Pancreas (tissue), 8 donors: ENCODE results near the gene RNF113A. TPM values are rescaled to one million over a fixed set of nuclear protein-coding genes. Genes with fewer than 3 reads are reported as not detected.

ENCODE experiments used
- polyA plus RNA-seq, 2 donors: library from polyadenylated mRNA; stranded (reverse); fragments of 200-250 nt; gene quantifications; one replicate each; pipeline ENCODE4 v1.2.3, GENCODE V29; 2013
- total RNA-seq, 6 donors: library from RNA; stranded (reverse); fragmentation: NEBNext Ultra II Directional in 4 of 6; extraction: Animal tissue kit (Norgen Biotek cat#: 25700) in 4 of 6; gene quantifications; one replicate each; pipeline versions ENCODE4 v1.2.1 to v1.2.4, GENCODE V29; 2021 to 2023
- donor health status: healthy with polysubstance abuse.
- donor health status: DM: no; HTN: no; CAD: no; lungs with moderate emphysema.
- donor health status: DM: no; HTN: no; CAD: no.
- donor health status: Bipolar disorder and iron deficiency.
- donor health status: DM: yes; HTN: yes; CAD: no.
- donor health status: DM: no; HTN: no; CAD: no.
- donor health status: DM: no; HTN: no; CAD: no.
- donor health status: DM: yes; HTN: yes; CAD: no.

RNF113A gene
- total and polyA plus RNA-seq, 8 donors, result 8.1 to 14.5 (median 9.8) TPM

Other genes with a start within 250 kb of the RNF113A start
- gene SEPTIN6, start 178.6 kb downstream of the RNF113A start, total RNA-seq, result 10 to 100 TPM in 1 of 6 donors, 1 to 10 TPM in 5; 1.5 to 10.2 (median 3.8) TPM
- gene SEPTIN6, start 178.6 kb downstream of the RNF113A start, polyA plus RNA-seq, result 1 to 10 TPM; 2.4 to 4.3 TPM
- gene SOWAHD, start 113.1 kb downstream of the RNF113A start, total RNA-seq, result 1 to 10 TPM in 1 of 6 donors, under 1 TPM in 4, not detected in 1; 0.16 to 1.3 (median 0.46) TPM
- under 1 TPM; 0.19 to 0.30 TPM for gene SOWAHD, start 113.1 kb downstream of the RNF113A start, polyA plus RNA-seq
- 1,000 to 10,000 TPM in 2 of 6 donors, 100 to 1,000 TPM in 4; 567 to 1,199 (median 972) TPM for gene RPL39, start 80.1 kb downstream of the RNF113A start, total RNA-seq
- gene RPL39, start 80.1 kb downstream of the RNF113A start, polyA plus RNA-seq, result 1,000 to 10,000 TPM; 2,611 to 3,516 TPM
- 1 to 10 TPM; 1.9 to 3.5 (median 3.0) TPM for gene UPF3B, start 18.8 kb downstream of the RNF113A start, total RNA-seq
- 1 to 10 TPM; 6.8 to 8.6 TPM for gene UPF3B, start 18.8 kb downstream of the RNF113A start, polyA plus RNA-seq
- 10 to 100 TPM; 28.8 to 47.2 (median 39.8) TPM for gene NDUFA1, start 99 bp upstream of the RNF113A start, total RNA-seq
- gene NDUFA1, start 99 bp upstream of the RNF113A start, polyA plus RNA-seq, result 10 to 100 TPM; 82.3 to 87.1 TPM
- gene AKAP14, start 24.2 kb upstream of the RNF113A start, total RNA-seq, result not detected
- not detected for gene AKAP14, start 24.2 kb upstream of the RNF113A start, polyA plus RNA-seq
- gene NKAP, start 72.0 kb upstream of the RNF113A start, total RNA-seq, result 1 to 10 TPM; 2.0 to 4.0 (median 3.3) TPM
- 1 to 10 TPM; 2.5 to 5.5 TPM for gene NKAP, start 72.0 kb upstream of the RNF113A start, polyA plus RNA-seq
- not detected for gene RHOXF2B, start 206.0 kb upstream of the RNF113A start, total RNA-seq
- gene RHOXF2B, start 206.0 kb upstream of the RNF113A start, polyA plus RNA-seq, result not detected
- under 1 TPM in 1 of 6 donors, not detected in 5; 0.28 TPM for gene RHOXF1, start 244.2 kb upstream of the RNF113A start, total RNA-seq
- 1 to 10 TPM in 1 of 2 donors, under 1 TPM in 1; 0.61 to 1.0 TPM for gene RHOXF1, start 244.2 kb upstream of the RNF113A start, polyA plus RNA-seq